ENCODE data around the gene MGAT5.

- TF ChIP-seq CTCF (conservative IDR thresholded peaks at IDR 0.05), result no peak
- TF ChIP-seq ZFX (IDR thresholded peaks at IDR 0.05), result no peak
Observed at GRCh38 chr2:134362152-134362668, 108.3 kb downstream of the MGAT5 start.
